Measurements from ENCODE around the gene MINDY3.

- no peak for TF ChIP-seq CTCF (conservative IDR thresholded peaks at IDR 0.05)
- no peak for TF ChIP-seq EZH2 (IDR thresholded peaks at IDR 0.05; ENCODE audit: low read depth)
Observed at GRCh38 chr10:15781381-15781960, 78.8 kb downstream of the MINDY3 start.
